GM19463 (cell line): Measurements from ENCODE around the gene CCDC57.

Source experiments
- ATAC-seq: cut with Tn5 transposase; IDR thresholded peaks from one replicate; pipeline ENCODE4 v1.9.1; 2021; ENCODE audit warnings: mild to moderate bottlenecking, moderate library complexity; ENCODE audit not compliant: unreplicated experiment

Gene CCDC57

GRCh38 chr17:82064433-82065192 is 148.0 kb downstream of the CCDC57 start:
- no peak for ATAC-seq

- ATAC-seq: no peak
Observed at GRCh38 chr17:82063424-82064415, 148.9 kb downstream of the CCDC57 start.

- ATAC-seq: no peak
Observed at GRCh38 chr17:82062984-82063368, 149.7 kb downstream of the CCDC57 start.

- ATAC-seq: no peak
Observed at GRCh38 chr17:82062076-82062983, 150.3 kb downstream of the CCDC57 start.

- ATAC-seq: no peak
Observed at GRCh38 chr17:82061047-82061925, 151.4 kb downstream of the CCDC57 start.

GRCh38 chr17:82060614-82061013 is 152.0 kb downstream of the CCDC57 start:
- ATAC-seq: no peak

- no peak for ATAC-seq
Observed at GRCh38 chr17:82060001-82060380, 152.7 kb downstream of the CCDC57 start.

- no peak for ATAC-seq
Observed at GRCh38 chr17:82059272-82060000, 153.2 kb downstream of the CCDC57 start.

GRCh38 chr17:82058855-82059249 is 153.8 kb downstream of the CCDC57 start:
- no peak for ATAC-seq

GRCh38 chr17:82058230-82058854 is 154.3 kb downstream of the CCDC57 start:
- ATAC-seq: no peak

- no peak for ATAC-seq
Observed at GRCh38 chr17:82056729-82057621, 155.7 kb downstream of the CCDC57 start.

- ATAC-seq: no peak
Observed at GRCh38 chr17:82055965-82056728, 156.5 kb downstream of the CCDC57 start.

- ATAC-seq: no peak
Observed at GRCh38 chr17:82055023-82055964, 157.3 kb downstream of the CCDC57 start.

GRCh38 chr17:82054351-82055022 is 158.2 kb downstream of the CCDC57 start:
- no peak for ATAC-seq

- ATAC-seq: no peak
Observed at GRCh38 chr17:82053556-82054263, 158.9 kb downstream of the CCDC57 start.
